Esophagus squamous epithelium (tissue), 4 donors: ENCODE measurements around the gene GXYLT1.

Experiments used
- CTCF ChIP-seq, 6 experiments: fragments of 450-650 bp in 4 of 6; fragments of 200-600 bp in 2 of 6; sonication (generic) in 2 of 6; IDR thresholded peaks; one replicate each; pipeline ENCODE4 v1.5.1; 2016 to 2019; ENCODE audit warnings: antibody characterized with exemption in 6 of 6, mild to moderate bottlenecking in 4 of 6, moderate library complexity in 4 of 6
- POLR2A ChIP-seq, 4 donors: fragments of 450-650 bp; IDR thresholded peaks; one replicate each; pipeline ENCODE4 v1.6.1; 2017; ENCODE audit warnings: antibody characterized with exemption in 4 of 4, mild to moderate bottlenecking in 4 of 4, moderate library complexity in 3 of 4

- no peak for TF ChIP-seq POLR2A (IDR thresholded peaks at IDR 0.05)
- no peak for TF ChIP-seq CTCF (IDR thresholded peaks at IDR 0.05)
These were observed 60.2 kb downstream of the GXYLT1 start for GRCh38 chr12:42084522-42084921.
